Panc1 (cell line): Measurements from ENCODE around the gene GSK3B. TPM values are rescaled to one million over a fixed set of nuclear protein-coding genes. Genes with fewer than 3 reads are reported as not detected.

ENCODE experiments used
- ATAC-seq: fragments of 200-7000 bp; cut with Tn5 transposase; 2 replicates; pipeline ENCODE4 v1.9.1; 2020; ENCODE audit warnings: mild to moderate bottlenecking, moderate library complexity
- BruUV-seq: library from RNA; stranded (reverse); fragments of 400-500 nt; replicated peaks from 2 replicates; lab custom pipeline; 2021; lab: Mats Ljungman, UMichigan
- CTCF ChIA-PET: fragments of 300-600 bp; sonication (Branson Sonifier 250); formaldehyde crosslinking; loops from one replicate; lab custom pipeline; 2022; ENCODE audit warnings: antibody characterized with exemption; lab: Charles Lee
- POLR2A ChIA-PET: fragments of 300-600 bp; sonication (Branson Sonifier 250); formaldehyde crosslinking; loops from one replicate; lab custom pipeline; 2022; ENCODE audit warnings: antibody characterized with exemption; lab: Charles Lee
- DNase-seq: peaks from one replicate; pipeline ENCODE4 v3.0.0-alpha.2; 2010; ENCODE audit warnings: low read depth, low spot score
- H3K27ac ChIP-seq: 2 replicates; pipeline ENCODE4 v1.5.1; 2011; ENCODE audit warnings: mild to moderate bottlenecking, low read length, inconsistent platforms
- H3K27me3 ChIP-seq: fragments of 200-500 bp; sonication (Bioruptor generic); 2 replicates; pipeline ENCODE4 v1.6.0; 2014; ENCODE audit warnings: low read length, inconsistent platforms; ENCODE audit not compliant: control insufficient read depth, insufficient read depth
- H3K36me3 ChIP-seq: fragments of 200-500 bp; sonication (Bioruptor generic); 2 replicates; pipeline ENCODE4 v1.5.1; 2014; ENCODE audit warnings: inconsistent platforms, mild to moderate bottlenecking, low read length, moderate library complexity; ENCODE audit not compliant: control insufficient read depth, insufficient read depth
- H3K4me1 ChIP-seq: 2 replicates; pipeline ENCODE4 v1.5.1; 2011; ENCODE audit warnings: inconsistent platforms, mild to moderate bottlenecking, low read length, moderate library complexity; ENCODE audit not compliant: control insufficient read depth, insufficient read depth
- H3K4me3 ChIP-seq, 2 experiments: 2 replicates each; pipeline ENCODE4 v1.5.1; 2011 to 2012; ENCODE audit warnings: low read depth in 2 of 2, low read length in 2 of 2, mild to moderate bottlenecking in 2 of 2, inconsistent platforms in 1 of 2, moderate library complexity in 1 of 2
- H3K9me3 ChIP-seq: fragments of 200-500 bp; sonication (Bioruptor generic); 2 replicates; pipeline ENCODE4 v1.5.1; 2014; ENCODE audit warnings: low read depth, mild to moderate bottlenecking, inconsistent platforms, low read length, moderate library complexity; ENCODE audit not compliant: control insufficient read depth, insufficient read depth
- CTCF ChIP-seq: fragments of 450-650 bp; IDR thresholded peaks from 2 replicates; pipeline ENCODE4 v1.5.1; 2017; ENCODE audit warnings: mild to moderate bottlenecking
- POLR2AphosphoS5 ChIP-seq: IDR thresholded peaks from 2 replicates; pipeline ENCODE4 v1.6.1; 2012; ENCODE audit warnings: mild to moderate bottlenecking, low read depth, low read length, moderate library complexity
- REST ChIP-seq, 2 experiments: IDR thresholded peaks; 2 replicates each; pipeline ENCODE4 v1.6.1; 2011 to 2012; ENCODE audit warnings: low read depth in 2 of 2, control low read depth in 1 of 2, low read length in 1 of 2, mild to moderate bottlenecking in 1 of 2, moderate library complexity in 1 of 2; ENCODE audit not compliant: insufficient read depth in 1 of 2
- SIN3A ChIP-seq: IDR thresholded peaks from 2 replicates; pipeline ENCODE4 v1.6.1; 2012; ENCODE audit warnings: low read depth, mild to moderate bottlenecking, low read length, moderate library complexity, borderline replicate concordance; ENCODE audit not compliant: insufficient read depth
- TCF7L2 ChIP-seq: IDR thresholded peaks from 2 replicates; pipeline ENCODE4 v1.6.1; 2011; ENCODE audit warnings: mild to moderate bottlenecking, low read depth, low read length, inconsistent platforms
- in situ Hi-C: cut with HindIII; loops from 2 replicates; pipeline ENCODE4 v1.10.0; 2016; ENCODE audit warnings: low sequenced_read_pairs, low pct_unique_long_range_greater_than_20kb
- intact Hi-C: fragments of 100-400 bp; cut with micrococcal nuclease; formaldehyde crosslinking; loops from one replicate; pipeline ENCODE4 v1.10.0; 2022; ENCODE audit not compliant: unreplicated experiment
- total RNA-seq: library from RNA; stranded (reverse); gene quantifications from one replicate; pipeline ENCODE4 v1.2.1, GENCODE V29; 2021; ENCODE audit not compliant: unreplicated experiment

GSK3B gene
- total RNA-seq, 1 experiment from 2014 or later = 35.3 TPM

GRCh38 chr3:120028271-120029047 is 65.8 kb downstream of the GSK3B start:
- BruUV-seq = no TSS peak
- H3K36me3 ChIP-seq = no peaks in the 10 kb centered on the region
- no peak overlapping the region for H3K4me3 ChIP-seq
- no peaks in the 10 kb centered on the region for H3K9me3 ChIP-seq
- POLR2A ChIA-PET = no interaction called here
- in situ Hi-C loops = no loop called here
- H3K4me1 ChIP-seq = no peaks in the 10 kb centered on the region
- no peaks in the 10 kb centered on the region for H3K27me3 ChIP-seq
- CTCF ChIA-PET = no interaction called here
- DNase-seq (no peak), ATAC-seq (no peak)
- no peak overlapping the region for H3K27ac ChIP-seq
- TF ChIP-seq TCF7L2 = no peak
- intact Hi-C loops = no loop called here

- in situ Hi-C loops (no loop called here), intact Hi-C loops (no loop called here)
- POLR2A ChIA-PET = no interaction called here
- DNase-seq (no peak), ATAC-seq (no peak)
- Histone ChIP-seq H3K27me3 (no peaks in the 10 kb centered on the region), H3K27ac (no peak overlapping the region), H3K4me1 (no peaks in the 10 kb centered on the region), H3K4me3 (no peak overlapping the region), H3K36me3 (no peaks in the 10 kb centered on the region), H3K9me3 (no peaks in the 10 kb centered on the region)
- BruUV-seq = no TSS peak
- CTCF ChIA-PET = no interaction called here
- TF ChIP-seq SIN3A (no peak), CTCF (no peak), POLR2AphosphoS5 (no peak), TCF7L2 (no peak), REST (IDR thresholded peaks at IDR 0.05; ENCODE audit: insufficient read depth in 1 of 2, low read depth in 2 of 2, low read length in 1 of 2) (no peak)
These were observed 67.0 kb downstream of the GSK3B start for GRCh38 chr3:120027226-120027625.

- no peak for TF ChIP-seq POLR2AphosphoS5
- TF ChIP-seq REST (IDR thresholded peaks at IDR 0.05; ENCODE audit: insufficient read depth in 1 of 2, low read depth in 2 of 2, low read length in 1 of 2) = no peak
- no peak for TF ChIP-seq TCF7L2
- no peak for TF ChIP-seq SIN3A
- no peak for TF ChIP-seq CTCF
- no peak for DNase-seq
- H3K36me3 ChIP-seq = no peaks in the 10 kb centered on the region
- intact Hi-C loops (no loop called here), in situ Hi-C loops (no loop called here)
- BruUV-seq = no TSS peak
- POLR2A ChIA-PET = no interaction called here
- ATAC-seq = no peak
- no peaks in the 10 kb centered on the region for H3K27me3 ChIP-seq
- CTCF ChIA-PET = no interaction called here
- H3K9me3 ChIP-seq = no peaks in the 10 kb centered on the region
- no peak overlapping the region for H3K27ac ChIP-seq
- no peaks in the 10 kb centered on the region for H3K4me1 ChIP-seq
- no peak overlapping the region for H3K4me3 ChIP-seq
These were observed 68.7 kb downstream of the GSK3B start for GRCh38 chr3:120025520-120025919.
